GM23338 (cell line): ENCODE data around the gene TCN1. TPM values are rescaled to one million over a fixed set of nuclear protein-coding genes. Genes with fewer than 3 reads are reported as not detected.

ENCODE experiments used
- ATAC-seq: fragments of 200-7000 bp; cut with Tn5 transposase; 3 replicates; pipeline ENCODE4 v1.9.1; 2020
- DNase-seq: peaks from one replicate; pipeline ENCODE4 v3.0.0-alpha.2; 2015; ENCODE audit warnings: low spot score
- H2AFZ ChIP-seq: fragments of 200-600 bp; sonication (generic); 2 replicates; pipeline ENCODE4 v1.8.0; 2016; ENCODE audit warnings: antibody characterized with exemption, mild to moderate bottlenecking, moderate library complexity
- H3F3A ChIP-seq: fragments of 200-600 bp; sonication (generic); replicated peaks from 2 replicates; pipeline ENCODE4 v1.8.0; 2017; ENCODE audit warnings: antibody characterized with exemption, mixed run types, low read depth
- H3K27ac ChIP-seq: fragments of 200-600 bp; sonication (generic); 2 replicates; pipeline ENCODE4 v1.6.1; 2016; ENCODE audit warnings: low read depth
- H3K27me3 ChIP-seq: fragments of 200-600 bp; sonication (generic); 2 replicates; pipeline ENCODE4 v1.8.0; 2016; ENCODE audit warnings: mild to moderate bottlenecking, mixed run types, moderate library complexity; ENCODE audit not compliant: insufficient read depth
- H3K36me3 ChIP-seq: fragments of 200-600 bp; sonication (generic); 2 replicates; pipeline ENCODE4 v1.8.0; 2016; ENCODE audit warnings: mild to moderate bottlenecking; ENCODE audit not compliant: insufficient read depth
- H3K4me1 ChIP-seq: fragments of 200-600 bp; sonication (generic); 2 replicates; pipeline ENCODE4 v1.8.0; 2016; ENCODE audit warnings: mild to moderate bottlenecking, moderate library complexity; ENCODE audit not compliant: insufficient read depth
- H3K4me2 ChIP-seq: fragments of 200-600 bp; sonication (generic); 2 replicates; pipeline ENCODE4 v1.7.1; 2017; ENCODE audit warnings: mixed run types
- H3K4me3 ChIP-seq: fragments of 200-600 bp; sonication (generic); 2 replicates; pipeline ENCODE4 v1.6.1; 2016; ENCODE audit warnings: mixed run types
- H3K79me2 ChIP-seq: fragments of 200-600 bp; sonication (generic); replicated peaks from 2 replicates; pipeline ENCODE4 v1.8.0; 2017; ENCODE audit warnings: mild to moderate bottlenecking; ENCODE audit not compliant: insufficient read depth
- H3K9me2 ChIP-seq: fragments of 200-600 bp; sonication (generic); 2 replicates; pipeline ENCODE4 v1.8.0; 2017; ENCODE audit not compliant: insufficient read depth
- H4K20me1 ChIP-seq: fragments of 200-600 bp; sonication (generic); replicated peaks from 2 replicates; pipeline ENCODE4 v1.8.0; 2017; ENCODE audit warnings: mild to moderate bottlenecking; ENCODE audit not compliant: insufficient read depth
- H3K27ac Mint-ChIP-seq: 2 replicates; pipeline ENCODE4 v1.8.0; 2020; ENCODE audit warnings: inconsistent platforms, mild to moderate bottlenecking, moderate library complexity, mixed read lengths
- H3K27me3 Mint-ChIP-seq: 3 replicates; pipeline ENCODE4 v1.8.0; 2022; ENCODE audit warnings: low read depth, mild to moderate bottlenecking, moderate library complexity, mixed read lengths, inconsistent platforms; ENCODE audit not compliant: insufficient read depth, poor library complexity
- H3K36me3 Mint-ChIP-seq: 3 replicates; pipeline ENCODE4 v1.8.0; 2021; ENCODE audit warnings: low read depth, mild to moderate bottlenecking, inconsistent platforms, moderate library complexity, mixed read lengths
- H3K4me1 Mint-ChIP-seq: 3 replicates; pipeline ENCODE4 v1.8.0; 2020; ENCODE audit warnings: mild to moderate bottlenecking, inconsistent platforms, mixed read lengths
- H3K4me3 Mint-ChIP-seq: 3 replicates; pipeline ENCODE4 v1.8.0; 2021; ENCODE audit warnings: moderate library complexity, mild to moderate bottlenecking, inconsistent platforms, mixed read lengths
- H3K9me3 Mint-ChIP-seq: 3 replicates; pipeline ENCODE4 v1.8.0; 2020; ENCODE audit warnings: moderate library complexity, mild to moderate bottlenecking, inconsistent platforms, mixed read lengths
- CREB1 ChIP-seq: fragments of 250-450 bp; sonication (Bioruptor Pico); IDR thresholded peaks from 2 replicates; pipeline ENCODE4 v1.5.0; 2020; ENCODE audit warnings: low read depth, mild to moderate bottlenecking, moderate library complexity
- CTCF ChIP-seq, 2 experiments: fragments of 200-600 bp in 1 of 2; sonication (generic) in 1 of 2; conservative IDR thresholded peaks; 2 replicates each; pipeline versions ENCODE4 v1.5.1 to v1.6.1; 2016 to 2017; ENCODE audit warnings: antibody characterized with exemption in 2 of 2, low read depth in 2 of 2, mild to moderate bottlenecking in 2 of 2, moderate library complexity in 1 of 2
- ETS1 ChIP-seq: IDR thresholded peaks from 2 replicates; pipeline ENCODE4 v1.6.1; 2016; ENCODE audit warnings: antibody characterized with exemption
- JUNB ChIP-seq: IDR thresholded peaks from one replicate; pipeline ENCODE4 v1.6.1; 2016; ENCODE audit warnings: antibody characterized with exemption; ENCODE audit not compliant: unreplicated experiment
- ZNF114 ChIP-seq: fragments of 250-450 bp; sonication (Bioruptor Pico); IDR thresholded peaks from 2 replicates; pipeline ENCODE4 v1.5.0; 2020; ENCODE audit warnings: mild to moderate bottlenecking, moderate library complexity
- ZNF462 ChIP-seq: fragments of 250-450 bp; sonication (Bioruptor Pico); IDR thresholded peaks from 2 replicates; pipeline ENCODE4 v1.5.0; 2020; ENCODE audit warnings: mild to moderate bottlenecking, moderate library complexity
- polyA plus RNA-seq: library from polyadenylated mRNA; unstranded; fragments of >200 nt; fragmentation: Nextera tagmentation; extraction: Ambion mirVana; gene quantifications from 2 replicates; pipeline ENCODE4 v1.2.1, GENCODE V29; 2016
- total RNA-seq: library from RNA; depleted of rRNA; stranded (reverse); fragments of >200 nt; shearing (Covaris generic); gene quantifications from 2 replicates; pipeline ENCODE4 v1.2.3, GENCODE V29; 2014

TCN1 gene
- total and polyA plus RNA-seq, 2 experiments from 2014 or later, result not detected

- TF ChIP-seq ZNF462, result no peak
- TF ChIP-seq JUNB, result no peak
- TF ChIP-seq CTCF (conservative IDR thresholded peaks at IDR 0.05; ENCODE audit: low read depth in 2 of 2), result no peak
- TF ChIP-seq ETS1, result no peak
Observed at GRCh38 chr11:59815754-59816153, 50.5 kb downstream of the TCN1 start (continued).

GRCh38 chr11:59814021-59814420 lies 52.3 kb downstream of the TCN1 start:
- H3K36me3 Mint-ChIP-seq, result peaks cover 19% of the 10 kb centered on the region
- H2AFZ ChIP-seq, result no peak overlapping the region
- H3K27me3 ChIP-seq, result no peaks in the 10 kb centered on the region
- no peaks in the 10 kb centered on the region for H4K20me1 ChIP-seq
- DNase-seq (no peak), ATAC-seq (no peak)
- H3K9me2 ChIP-seq, result no peaks in the 10 kb centered on the region
- peaks cover 12% of the 10 kb centered on the region for H3K79me2 ChIP-seq
- no peaks in the 10 kb centered on the region for H3F3A ChIP-seq
- H3K36me3 ChIP-seq, result peaks cover under 1% of the 10 kb centered on the region; the same call in 1 of the 2 replicates
- H3K27me3 Mint-ChIP-seq, result peaks cover 7% of the 10 kb centered on the region
- peak overlapping the region; percentile 43; the same call in 1 of the 2 replicates for H3K4me3 ChIP-seq
- peak overlapping the region; percentile 93 for H3K27ac ChIP-seq
- H3K9me3 Mint-ChIP-seq, result no peaks in the 10 kb centered on the region; the same call in 2 of the 3 replicates
- H3K4me2 ChIP-seq, result peak overlapping the region; percentile 72
- peak overlapping the region; percentile 95 for H3K27ac Mint-ChIP-seq
- TF ChIP-seq ZNF114 (CRISPR knock-in tag) (no peak), CREB1 (CRISPR knock-in tag) (no peak)
- H3K4me1 Mint-ChIP-seq, result peaks cover 58% of the 10 kb centered on the region
- H3K4me1 ChIP-seq, result peaks cover 58% of the 10 kb centered on the region
- peak overlapping the region; percentile 72 for H3K4me3 Mint-ChIP-seq
